Measurements from ENCODE around the gene PLCXD1. TPM values are rescaled to one million over a fixed set of nuclear protein-coding genes. Genes with fewer than 3 reads are reported as not detected.

Gene PLCXD1
- total RNA-seq, 1 donor from 2014 or later: 14.0 TPM

GRCh38 chrX:285076-285677 is 4.0 kb downstream of the PLCXD1 start:
- no peaks in the 10 kb centered on the region for H3K27me3 ChIP-seq

GRCh38 chrX:287670-288069 is 6.5 kb downstream of the PLCXD1 start:
- no peak overlapping the region for H3K27ac ChIP-seq
- H3K4me1 ChIP-seq: no peaks in the 10 kb centered on the region
- no peaks in the 10 kb centered on the region for H3K27me3 ChIP-seq
- TF ChIP-seq, protein P1, sequence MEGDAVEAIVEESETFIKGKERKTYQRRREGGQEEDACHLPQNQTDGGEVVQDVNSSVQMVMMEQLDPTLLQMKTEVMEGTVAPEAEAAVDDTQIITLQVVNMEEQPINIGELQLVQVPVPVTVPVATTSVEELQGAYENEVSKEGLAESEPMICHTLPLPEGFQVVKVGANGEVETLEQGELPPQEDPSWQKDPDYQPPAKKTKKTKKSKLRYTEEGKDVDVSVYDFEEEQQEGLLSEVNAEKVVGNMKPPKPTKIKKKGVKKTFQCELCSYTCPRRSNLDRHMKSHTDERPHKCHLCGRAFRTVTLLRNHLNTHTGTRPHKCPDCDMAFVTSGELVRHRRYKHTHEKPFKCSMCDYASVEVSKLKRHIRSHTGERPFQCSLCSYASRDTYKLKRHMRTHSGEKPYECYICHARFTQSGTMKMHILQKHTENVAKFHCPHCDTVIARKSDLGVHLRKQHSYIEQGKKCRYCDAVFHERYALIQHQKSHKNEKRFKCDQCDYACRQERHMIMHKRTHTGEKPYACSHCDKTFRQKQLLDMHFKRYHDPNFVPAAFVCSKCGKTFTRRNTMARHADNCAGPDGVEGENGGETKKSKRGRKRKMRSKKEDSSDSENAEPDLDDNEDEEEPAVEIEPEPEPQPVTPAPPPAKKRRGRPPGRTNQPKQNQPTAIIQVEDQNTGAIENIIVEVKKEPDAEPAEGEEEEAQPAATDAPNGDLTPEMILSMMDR (IDR thresholded peaks at IDR 0.05): no peak
- no peak for TF ChIP-seq POLR2A (IDR thresholded peaks at IDR 0.05)
- no peak for TF ChIP-seq POLR2AphosphoS5 (IDR thresholded peaks at IDR 0.05; ENCODE audit: insufficient read depth in 1 of 2, low read depth in 1 of 2)
- H3K36me3 ChIP-seq: peaks cover 0 to 35% of the 10 kb centered on the region in 2 donors
- H3K9me3 ChIP-seq: no peaks in the 10 kb centered on the region
- no peak overlapping the region for H3K4me3 ChIP-seq
- DNase-seq (ENCODE audit: extremely low spot score in 2 of 2): no peak
- intact Hi-C loops (cut with DNase I): no loop called here

More at GRCh38 chrX:285076-285677, 4.0 kb downstream of the PLCXD1 start:
- Histone ChIP-seq H3K9me3 (no peaks in the 10 kb centered on the region), H3K27ac (no peak overlapping the region), H3K4me3 (no peak overlapping the region), H3K36me3 (peaks cover 0 to 12% of the 10 kb centered on the region in 2 donors), H3K4me1 (peaks cover 4% of the 10 kb centered on the region)
- intact Hi-C loops (cut with DNase I): no loop called here
- TF ChIP-seq POLR2AphosphoS5 (IDR thresholded peaks at IDR 0.05; ENCODE audit: insufficient read depth in 1 of 2, low read depth in 1 of 2): no peak
- TF ChIP-seq, protein P1 (IDR thresholded peaks at IDR 0.05): no peak
- TF ChIP-seq POLR2A (IDR thresholded peaks at IDR 0.05): no peak
- no peak for DNase-seq (ENCODE audit: extremely low spot score in 2 of 2)

DNA sequence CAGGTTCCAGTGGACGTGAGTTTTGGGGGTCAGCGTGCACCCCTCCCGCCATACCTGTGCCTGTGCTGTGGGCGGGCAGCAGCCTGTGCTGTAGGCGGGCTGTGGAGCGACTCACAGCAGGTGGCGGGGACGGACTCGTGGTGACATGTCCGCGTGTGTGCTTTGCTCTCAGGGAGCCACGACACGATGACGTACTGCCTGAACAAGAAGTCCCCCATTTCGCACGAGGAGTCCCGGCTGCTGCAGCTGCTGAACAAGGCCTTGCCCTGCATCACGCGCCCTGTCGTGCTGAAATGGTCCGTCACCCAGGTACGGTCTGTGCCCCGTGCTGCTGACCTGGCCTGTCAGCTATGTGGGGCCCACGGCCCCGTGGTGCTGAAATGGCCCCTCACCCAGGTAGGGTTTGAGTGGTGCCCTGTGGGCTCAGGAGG is 7.4 kb downstream of the PLCXD1 start:
- H3K36me3 ChIP-seq: peaks cover 0 to 42% of the 10 kb centered on the region in 2 donors
- intact Hi-C loops (cut with DNase I): no loop called here
- H3K27me3 ChIP-seq: no peaks in the 10 kb centered on the region
- no peaks in the 10 kb centered on the region for H3K4me1 ChIP-seq
- TF ChIP-seq POLR2AphosphoS5 (IDR thresholded peaks at IDR 0.05; ENCODE audit: insufficient read depth in 1 of 2, low read depth in 1 of 2): no peak
- TF ChIP-seq POLR2A (IDR thresholded peaks at IDR 0.05): no peak
- TF ChIP-seq, protein P1 (IDR thresholded peaks at IDR 0.05): no peak
- H3K27ac ChIP-seq: no peak overlapping the region
- DNase-seq (ENCODE audit: extremely low spot score in 2 of 2): no peak
- H3K9me3 ChIP-seq: no peaks in the 10 kb centered on the region
- no peak overlapping the region for H3K4me3 ChIP-seq

GRCh38 chrX:290476-291166 is 9.4 kb downstream of the PLCXD1 start:
- H3K9me3 ChIP-seq: no peaks in the 10 kb centered on the region
- no peaks in the 10 kb centered on the region for H3K4me1 ChIP-seq
- intact Hi-C loops (cut with DNase I): no loop called here
- H3K36me3 ChIP-seq: peaks cover 0 to 50% of the 10 kb centered on the region in 2 donors
- H3K27ac ChIP-seq: no peak overlapping the region
- TF ChIP-seq, protein P1 (IDR thresholded peaks at IDR 0.05): no peak
- no peak for TF ChIP-seq POLR2AphosphoS5 (IDR thresholded peaks at IDR 0.05; ENCODE audit: insufficient read depth in 1 of 2, low read depth in 1 of 2)
- no peak for TF ChIP-seq POLR2A (IDR thresholded peaks at IDR 0.05)
- H3K27me3 ChIP-seq: no peaks in the 10 kb centered on the region
- DNase-seq (ENCODE audit: extremely low spot score in 2 of 2): no peak
- no peak overlapping the region for H3K4me3 ChIP-seq

DNA sequence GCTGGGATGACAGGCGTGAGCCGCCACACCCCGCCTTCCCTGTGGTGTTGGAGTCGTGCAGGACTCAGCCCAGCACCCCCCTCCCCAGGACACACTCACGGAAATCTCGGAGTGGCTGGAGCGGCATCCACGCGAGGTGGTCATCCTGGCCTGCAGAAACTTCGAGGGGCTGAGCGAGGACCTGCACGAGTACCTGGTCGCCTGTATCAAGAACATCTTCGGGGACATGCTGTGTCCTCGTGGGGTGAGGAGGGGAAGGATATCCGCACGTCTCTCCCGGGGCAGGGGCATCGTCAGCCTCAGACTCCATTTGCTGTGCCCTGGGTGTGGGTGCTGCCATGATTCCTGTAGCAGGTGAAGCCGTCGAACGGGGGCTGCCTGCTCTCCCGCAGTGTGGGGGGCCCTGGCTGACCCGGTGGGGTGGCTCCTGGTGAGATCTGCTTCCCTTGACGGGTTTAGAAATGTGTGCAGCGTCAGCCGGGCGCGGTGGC is 10.3 kb downstream of the PLCXD1 start:
- no peak for DNase-seq (ENCODE audit: extremely low spot score in 2 of 2)
- TF ChIP-seq POLR2A (IDR thresholded peaks at IDR 0.05) (no peak), POLR2AphosphoS5 (IDR thresholded peaks at IDR 0.05; ENCODE audit: insufficient read depth in 1 of 2, low read depth in 1 of 2) (no peak)
- TF ChIP-seq, protein P1 (IDR thresholded peaks at IDR 0.05): no peak
- H3K4me3 ChIP-seq: no peak overlapping the region
- H3K4me1 ChIP-seq: no peaks in the 10 kb centered on the region
- no peak overlapping the region for H3K27ac ChIP-seq
- intact Hi-C loops (cut with DNase I): no loop called here
- H3K36me3 ChIP-seq: peaks cover 0 to 50% of the 10 kb centered on the region in 2 donors
- no peaks in the 10 kb centered on the region for H3K27me3 ChIP-seq
- no peaks in the 10 kb centered on the region for H3K9me3 ChIP-seq

Measured in vagina (tissue), 2 donors.